HG03378 (cell line): ENCODE measurements around the gene LZTFL1.
"Not testable (repeated sequence)": the region's sequence is repeated elsewhere in the genome, so short reads cannot be mapped to it uniquely, and the experiment has no call there.

Experiments used
- ATAC-seq: cut with Tn5 transposase; IDR thresholded peaks from one replicate; pipeline ENCODE4 v1.9.1; 2021; ENCODE audit warnings: mild to moderate bottlenecking, moderate library complexity; ENCODE audit not compliant: unreplicated experiment

The LZTFL1 gene

DNA sequence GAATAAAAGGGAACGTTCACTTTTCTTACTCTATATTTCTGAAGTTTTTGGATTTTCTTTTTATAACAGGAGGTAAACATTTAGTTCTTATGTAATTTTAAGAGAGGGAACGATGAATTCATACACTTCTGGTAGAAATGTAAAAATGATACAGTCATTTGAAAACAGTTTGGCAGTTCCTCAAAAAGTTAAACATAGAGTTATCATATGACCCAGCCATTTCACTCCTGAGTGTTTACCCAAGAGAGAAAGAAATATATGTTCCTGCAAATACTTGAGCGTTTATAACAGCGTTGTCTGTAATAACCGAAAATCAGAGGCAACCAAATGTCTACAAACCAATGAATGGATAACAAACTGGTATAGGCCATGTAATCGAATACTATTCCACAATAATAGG lies 23.6 kb upstream of the LZTFL1 start:
- ATAC-seq = no peak

GRCh38 chr3:45864760-45865519 lies 23.0 kb upstream of the LZTFL1 start:
- peak; percentile 67 for ATAC-seq

DNA sequence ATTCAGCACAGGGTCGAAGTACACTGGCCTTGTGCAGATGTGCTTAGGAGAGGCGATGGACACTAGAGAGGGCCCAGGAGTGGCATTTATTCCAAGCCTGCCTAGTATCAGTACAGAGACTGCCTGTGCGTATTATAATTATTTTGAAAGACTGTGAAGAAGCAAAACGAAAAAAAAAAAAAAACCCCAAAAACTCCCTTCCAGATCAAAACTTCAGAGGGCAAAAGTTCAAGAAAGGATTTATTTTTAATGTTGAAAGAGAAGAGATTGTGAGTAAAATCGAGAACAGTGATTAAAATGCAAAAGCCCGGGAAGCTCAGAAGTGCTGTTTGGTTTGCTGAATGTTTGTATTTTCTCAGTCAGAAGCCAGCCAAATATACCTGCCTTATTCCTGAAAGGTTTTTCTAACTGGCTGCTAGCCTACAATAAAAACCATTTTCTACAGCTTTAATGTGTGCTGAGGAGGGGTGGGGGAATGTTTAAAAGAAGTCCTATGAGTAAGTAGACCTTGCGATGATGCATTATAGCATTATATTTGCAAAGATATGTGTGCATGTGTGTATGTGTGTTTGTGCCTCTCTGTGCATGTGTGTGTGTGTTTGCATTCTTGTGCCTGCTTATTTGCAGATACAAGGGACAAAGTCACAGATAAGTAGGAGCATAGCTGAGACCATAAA lies 19.3 kb upstream of the LZTFL1 start:
- peak; percentile 56 for ATAC-seq

DNA sequence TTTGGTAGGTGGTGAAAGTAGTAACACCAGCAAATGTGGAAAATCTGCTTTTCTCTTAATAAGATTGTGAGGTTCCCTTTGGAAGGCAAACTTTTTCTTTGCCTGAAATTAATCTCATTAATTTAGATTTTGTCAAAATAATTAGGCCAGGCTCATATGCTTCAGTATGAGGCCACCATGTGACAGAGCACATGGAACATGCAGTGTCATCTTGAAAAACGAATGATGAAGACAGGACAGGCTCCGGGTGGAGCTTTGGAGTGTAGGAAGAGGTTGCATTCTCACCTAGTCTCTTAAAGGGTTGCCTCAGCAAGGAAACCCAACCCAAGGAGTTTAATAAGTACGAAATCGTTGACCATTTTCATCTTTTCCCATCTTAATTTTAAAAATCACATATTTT lies 18.6 kb upstream of the LZTFL1 start:
- ATAC-seq = no peak

- no peak for ATAC-seq
Observed at GRCh38 chr3:45858809-45859543, 17.1 kb upstream of the LZTFL1 start.

GRCh38 chr3:45857024-45857423 lies 15.1 kb upstream of the LZTFL1 start:
- not testable (repeated sequence) for ATAC-seq

GRCh38 chr3:45856323-45856722 lies 14.4 kb upstream of the LZTFL1 start:
- ATAC-seq = not testable (repeated sequence)

DNA sequence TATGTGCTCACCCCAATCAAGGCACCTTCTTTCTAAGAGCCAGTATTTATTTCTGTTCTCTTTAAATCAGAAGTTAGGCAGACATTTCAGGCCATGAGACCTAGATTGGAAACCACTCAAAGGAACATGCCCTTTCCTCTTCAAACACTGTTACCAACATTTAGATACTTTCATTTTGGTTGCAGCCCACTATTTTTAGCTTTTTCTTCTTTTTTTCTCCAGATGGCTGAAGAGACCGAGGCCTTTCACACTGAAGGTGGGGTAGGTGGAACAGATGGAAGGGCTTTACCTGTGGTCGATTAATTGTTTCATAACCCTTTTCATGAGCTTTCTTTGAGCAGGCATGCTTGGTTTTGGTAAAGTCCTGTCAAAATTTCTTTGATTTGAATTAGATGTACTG lies 10.9 kb upstream of the LZTFL1 start:
- no peak for ATAC-seq

GRCh38 chr3:45848392-45848791 lies 6.5 kb upstream of the LZTFL1 start:
- ATAC-seq = no peak

GRCh38 chr3:45844616-45845015 lies 2.7 kb upstream of the LZTFL1 start:
- no peak for ATAC-seq

GRCh38 chr3:45842851-45843625 lies 1.1 kb upstream of the LZTFL1 start:
- ATAC-seq = no peak

DNA sequence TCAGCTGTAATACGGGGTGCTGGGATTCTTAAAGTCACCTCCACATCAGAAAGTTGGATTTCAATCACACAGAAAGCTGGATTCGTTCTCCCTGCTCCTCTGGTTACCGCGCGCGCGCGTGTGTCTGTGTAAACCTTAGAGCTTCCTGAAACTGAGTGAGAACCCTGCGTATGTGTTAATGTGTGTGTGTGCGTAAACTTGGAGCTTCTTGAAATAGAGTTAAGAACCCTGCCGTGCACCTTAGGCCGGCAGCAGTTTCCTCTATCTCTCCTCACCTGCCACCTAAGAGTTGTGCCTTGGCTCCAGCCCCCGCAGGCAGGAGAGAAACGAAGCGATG lies 531 bp downstream of the LZTFL1 start:
- ATAC-seq = no peak

- ATAC-seq = no peak
Observed at GRCh38 chr3:45838466-45838865, 3.5 kb downstream of the LZTFL1 start.

- ATAC-seq = no peak
Observed at GRCh38 chr3:45832699-45833098, 9.2 kb downstream of the LZTFL1 start.

GRCh38 chr3:45830121-45830520 lies 11.8 kb downstream of the LZTFL1 start:
- ATAC-seq = no peak

DNA sequence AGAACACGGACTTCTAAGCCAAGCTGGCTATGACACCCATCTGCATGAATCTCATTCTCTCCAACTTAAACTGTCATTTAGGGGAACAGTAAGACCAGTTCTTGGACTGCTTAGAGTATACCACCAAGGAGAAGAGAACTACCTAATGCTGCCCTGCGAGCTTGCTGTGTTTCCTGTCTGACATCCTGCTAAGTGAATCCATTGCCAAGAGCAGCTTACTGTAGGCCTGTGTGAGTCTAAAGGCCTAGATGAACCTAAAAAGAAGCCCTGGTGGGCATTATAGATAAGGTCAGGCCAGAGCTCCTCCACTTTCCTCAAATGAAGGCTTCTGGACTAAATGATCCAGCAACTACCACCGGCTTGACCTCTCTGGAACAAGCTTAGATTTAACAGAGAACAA lies 15.0 kb downstream of the LZTFL1 start:
- ATAC-seq = no peak

DNA sequence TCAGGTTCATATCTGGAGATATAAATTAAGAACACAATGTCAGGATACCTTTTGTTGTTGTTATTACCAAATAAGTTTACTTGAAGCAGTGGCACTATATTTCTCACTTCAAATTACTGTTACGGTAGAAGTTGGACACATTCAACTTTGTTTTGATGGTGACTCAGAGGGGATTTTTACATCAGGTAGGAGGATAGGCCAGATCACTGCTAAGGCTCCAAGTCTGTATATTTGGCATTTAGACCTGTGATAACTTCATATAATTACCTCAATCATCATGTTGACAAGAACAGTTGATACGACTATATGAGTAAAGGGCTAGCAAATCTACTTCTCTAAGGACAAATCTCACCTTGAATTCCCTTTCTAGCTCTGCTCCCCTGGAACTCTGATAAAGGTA lies 15.6 kb downstream of the LZTFL1 start:
- no peak for ATAC-seq

DNA sequence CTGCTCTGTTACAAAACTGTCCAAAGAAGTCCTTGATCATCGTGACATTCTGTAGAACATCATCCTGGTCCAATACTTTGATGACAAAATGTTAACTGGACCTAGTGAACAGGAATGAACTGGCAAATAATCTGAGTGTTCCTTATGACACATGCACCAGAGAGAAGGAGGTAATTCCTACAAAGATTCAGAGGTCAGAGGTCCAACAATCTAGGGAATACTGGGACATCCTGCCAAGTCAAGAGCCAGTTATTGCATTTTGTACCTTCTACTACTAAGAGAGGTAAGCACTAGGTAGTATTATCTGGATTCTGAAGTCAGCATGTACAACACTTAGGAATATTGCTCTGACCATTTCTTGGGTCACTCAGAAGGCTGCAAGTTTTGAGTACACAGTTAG lies 20.8 kb downstream of the LZTFL1 start:
- no peak for ATAC-seq

DNA sequence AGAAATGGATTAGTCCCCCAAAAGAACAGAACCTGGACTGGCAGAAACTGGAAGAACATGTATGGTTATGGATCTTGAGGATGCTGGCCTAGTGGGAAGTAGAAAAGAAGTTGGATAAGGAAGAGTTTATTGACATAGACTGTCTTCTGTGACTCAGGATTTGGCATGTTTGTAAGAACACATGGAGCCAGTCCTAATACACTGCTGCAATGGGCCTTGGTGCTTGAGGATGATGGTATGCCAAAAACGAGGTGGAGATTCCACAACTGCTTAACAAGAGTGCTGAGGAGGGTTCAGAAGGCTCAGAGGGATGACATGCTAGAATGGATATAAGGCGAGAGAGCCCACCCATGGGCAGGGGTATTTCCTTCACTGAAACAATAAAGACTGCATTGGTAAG lies 22.4 kb downstream of the LZTFL1 start:
- no peak for ATAC-seq

- no peak for ATAC-seq
Observed at GRCh38 chr3:45817831-45818522, 23.9 kb downstream of the LZTFL1 start.

- no peak for ATAC-seq
Observed at GRCh38 chr3:45816544-45816943, 25.4 kb downstream of the LZTFL1 start.
